PC-3 (cell line): ENCODE measurements around the gene RNF7. TPM values are rescaled to one million over a fixed set of nuclear protein-coding genes. Genes with fewer than 3 reads are reported as not detected.

Experiments
- ATAC-seq: fragments of 200-7000 bp; cut with Tn5 transposase; 2 replicates; pipeline ENCODE4 v1.9.1; 2020; ENCODE audit warnings: mild to moderate bottlenecking, moderate library complexity
- BruUV-seq: library from RNA; stranded (reverse); fragments of 400-500 nt; replicated peaks from 2 replicates; lab custom pipeline; 2021; lab: Mats Ljungman, UMichigan
- CTCF ChIA-PET: fragments of 300-600 bp; sonication (Branson Sonifier 250); formaldehyde crosslinking; loops from one replicate; lab custom pipeline; 2022; ENCODE audit warnings: antibody characterized with exemption; lab: Charles Lee
- POLR2A ChIA-PET: fragments of 300-600 bp; sonication (Branson Sonifier 250); formaldehyde crosslinking; loops from one replicate; lab custom pipeline; 2022; ENCODE audit warnings: antibody characterized with exemption; ENCODE audit not compliant: unreplicated experiment; lab: Charles Lee
- DNase-seq: peaks from one replicate; pipeline ENCODE4 v3.0.0-alpha.2; 2015
- H2AFZ ChIP-seq: fragments of 300-600 bp; sonication (generic); 2 replicates; pipeline ENCODE4 v1.6.0; 2016; ENCODE audit warnings: antibody characterized with exemption, low read length
- H3F3A ChIP-seq: fragments of 300-600 bp; sonication (generic); one replicate; pipeline ENCODE4 v1.6.0; 2017; ENCODE audit warnings: antibody characterized with exemption, low read length, control low read depth, mild to moderate bottlenecking; ENCODE audit not compliant: unreplicated experiment
- H3K27ac ChIP-seq: fragments of 300-600 bp; sonication (generic); 2 replicates; pipeline ENCODE4 v1.5.1; 2016; ENCODE audit warnings: mild to moderate bottlenecking, low read length
- H3K27me3 ChIP-seq: fragments of 300-600 bp; sonication (generic); 2 replicates; pipeline ENCODE4 v1.6.1; 2016; ENCODE audit warnings: low read length, mixed read lengths
- H3K36me3 ChIP-seq: fragments of 300-600 bp; sonication (generic); 2 replicates; pipeline ENCODE4 v1.6.1; 2016; ENCODE audit warnings: low read depth, mixed run types, low read length, mixed read lengths
- H3K4me1 ChIP-seq: fragments of 300-600 bp; sonication (generic); 2 replicates; pipeline ENCODE4 v1.5.1; 2016; ENCODE audit warnings: low read length; ENCODE audit not compliant: insufficient read depth
- H3K4me2 ChIP-seq: fragments of 300-600 bp; sonication (generic); 2 replicates; pipeline ENCODE4 v1.6.0; 2016; ENCODE audit warnings: low read length
- H3K4me3 ChIP-seq: fragments of 300-600 bp; sonication (generic); 2 replicates; pipeline ENCODE4 v1.5.1; 2016; ENCODE audit warnings: mild to moderate bottlenecking, low read length, mixed read lengths
- H3K79me2 ChIP-seq: fragments of 300-600 bp; sonication (generic); 2 replicates; pipeline ENCODE4 v1.6.1; 2017; ENCODE audit warnings: low read length, mixed read lengths
- H3K9ac ChIP-seq: fragments of 300-600 bp; sonication (generic); 2 replicates; pipeline ENCODE4 v1.6.0; 2016; ENCODE audit warnings: mild to moderate bottlenecking, low read length
- H3K9me2 ChIP-seq: fragments of 300-600 bp; sonication (generic); replicated peaks from 2 replicates; pipeline ENCODE4 v1.6.1; 2016; ENCODE audit warnings: mixed run types, low read length, mixed read lengths
- H3K9me3 ChIP-seq: fragments of 300-600 bp; sonication (generic); 2 replicates; pipeline ENCODE4 v1.6.1; 2016; ENCODE audit warnings: low read length, mixed read lengths
- H4K20me1 ChIP-seq: fragments of 300-600 bp; sonication (generic); 2 replicates; pipeline ENCODE4 v1.6.1; 2016; ENCODE audit warnings: low read length, mixed read lengths
- EZH2 ChIP-seq: fragments of 300-600 bp; sonication (generic); IDR thresholded peaks from one replicate; pipeline ENCODE4 v1.6.1; 2017; ENCODE audit warnings: antibody characterized with exemption, mild to moderate bottlenecking, low read length; ENCODE audit not compliant: unreplicated experiment
- EZH2phosphoT487 ChIP-seq: fragments of 300-600 bp; sonication (generic); IDR thresholded peaks from 2 replicates; pipeline ENCODE4 v1.6.1; 2018; ENCODE audit warnings: mild to moderate bottlenecking, antibody characterized with exemption, low read length, borderline replicate concordance
- intact Hi-C: fragments of 100-400 bp; cut with micrococcal nuclease; formaldehyde crosslinking; loops from 2 replicates; pipeline ENCODE4 v1.9.0; 2023
- total RNA-seq: library from RNA; depleted of rRNA; stranded (reverse); fragments of >200 nt; gene quantifications from 2 replicates; pipeline ENCODE4 v1.2.3, GENCODE V29; 2014
- TF ChIP-seq, protein P1 (sequence below): fragments of 300-600 bp; sonication (generic); conservative IDR thresholded peaks from 2 replicates; pipeline ENCODE4 v1.5.1; 2017; ENCODE audit warnings: antibody characterized with exemption, low read depth, mild to moderate bottlenecking, low read length

RNF7 gene
- total RNA-seq, 1 experiment from 2014 or later, result 42.9 TPM

DNA sequence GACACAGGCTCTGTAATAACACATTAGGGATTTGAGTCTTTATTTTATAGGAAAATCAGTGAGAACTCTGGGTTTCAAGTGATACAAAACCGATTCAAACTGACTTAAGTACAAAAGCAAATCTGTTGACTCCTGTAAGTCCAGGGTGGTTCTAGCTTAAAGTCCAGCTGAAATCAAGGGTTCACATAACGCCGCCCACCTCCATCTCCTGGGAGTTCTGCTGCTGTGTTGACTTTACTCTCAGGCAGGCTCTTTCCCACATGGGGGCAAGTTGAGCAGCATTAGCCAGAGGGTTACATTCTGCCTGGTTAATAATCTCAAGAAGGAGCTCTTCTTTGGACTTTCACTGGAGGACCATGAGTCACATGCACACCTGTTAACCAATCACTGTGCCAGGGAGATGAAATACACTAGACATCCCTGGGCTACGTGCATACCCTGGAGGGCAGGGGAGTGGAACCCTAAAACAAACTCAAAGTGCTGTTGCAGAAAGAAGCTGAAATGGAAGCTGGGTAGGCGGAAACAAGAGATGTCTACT, 9.7 kb upstream of the RNF7 start:
- Histone ChIP-seq H3K27ac (no peak overlapping the region), H3K27me3 (no peaks in the 10 kb centered on the region), H2AFZ (no peak overlapping the region), H3K4me1 (no peaks in the 10 kb centered on the region), H3K36me3 (no peaks in the 10 kb centered on the region), H3K9me2 (no peaks in the 10 kb centered on the region), H4K20me1 (no peaks in the 10 kb centered on the region), H3K4me3 (no peak overlapping the region), H3F3A (no peaks in the 10 kb centered on the region), H3K79me2 (no peaks in the 10 kb centered on the region), H3K4me2 (no peak overlapping the region), H3K9ac (no peak overlapping the region), H3K9me3 (no peaks in the 10 kb centered on the region)
- ATAC-seq (no peak), DNase-seq (no peak)
- CTCF ChIA-PET, result interaction anchor here (0.6 kb wide), 1 partner anchor 17 kb away, joined by 3 read pairs; no protein-coding TSS in a partner anchor
- POLR2A ChIA-PET, result no interaction called here
- intact Hi-C loops, result no loop called here
- TF ChIP-seq EZH2 (no peak), EZH2phosphoT487 (no peak)
- TF ChIP-seq, protein P1, sequence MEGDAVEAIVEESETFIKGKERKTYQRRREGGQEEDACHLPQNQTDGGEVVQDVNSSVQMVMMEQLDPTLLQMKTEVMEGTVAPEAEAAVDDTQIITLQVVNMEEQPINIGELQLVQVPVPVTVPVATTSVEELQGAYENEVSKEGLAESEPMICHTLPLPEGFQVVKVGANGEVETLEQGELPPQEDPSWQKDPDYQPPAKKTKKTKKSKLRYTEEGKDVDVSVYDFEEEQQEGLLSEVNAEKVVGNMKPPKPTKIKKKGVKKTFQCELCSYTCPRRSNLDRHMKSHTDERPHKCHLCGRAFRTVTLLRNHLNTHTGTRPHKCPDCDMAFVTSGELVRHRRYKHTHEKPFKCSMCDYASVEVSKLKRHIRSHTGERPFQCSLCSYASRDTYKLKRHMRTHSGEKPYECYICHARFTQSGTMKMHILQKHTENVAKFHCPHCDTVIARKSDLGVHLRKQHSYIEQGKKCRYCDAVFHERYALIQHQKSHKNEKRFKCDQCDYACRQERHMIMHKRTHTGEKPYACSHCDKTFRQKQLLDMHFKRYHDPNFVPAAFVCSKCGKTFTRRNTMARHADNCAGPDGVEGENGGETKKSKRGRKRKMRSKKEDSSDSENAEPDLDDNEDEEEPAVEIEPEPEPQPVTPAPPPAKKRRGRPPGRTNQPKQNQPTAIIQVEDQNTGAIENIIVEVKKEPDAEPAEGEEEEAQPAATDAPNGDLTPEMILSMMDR, result no peak
- BruUV-seq, result no TSS peak

DNA sequence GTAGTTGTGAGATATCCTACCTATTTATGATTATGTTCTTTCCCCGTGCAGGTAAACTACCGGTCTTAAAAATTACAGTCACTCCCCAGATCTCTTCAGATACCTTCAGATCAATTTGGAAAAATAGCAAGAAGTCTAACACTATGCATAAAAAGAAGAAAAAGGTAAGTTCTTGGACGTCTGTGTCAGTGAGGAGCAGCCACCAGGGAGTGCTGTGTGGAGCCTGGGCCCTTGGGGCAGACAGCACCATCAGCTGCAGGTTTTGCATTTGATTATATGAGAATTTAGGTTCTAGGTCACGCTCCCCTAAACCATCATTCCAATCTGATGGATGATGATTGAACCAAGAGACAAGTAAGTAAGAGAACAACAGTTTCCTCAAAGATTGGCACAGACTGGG, 8.9 kb upstream of the RNF7 start:
- Histone ChIP-seq H3K79me2 (no peaks in the 10 kb centered on the region), H3K4me3 (no peak overlapping the region), H3K27ac (no peak overlapping the region), H3K36me3 (no peaks in the 10 kb centered on the region), H4K20me1 (no peaks in the 10 kb centered on the region), H3K4me1 (no peaks in the 10 kb centered on the region), H3F3A (no peaks in the 10 kb centered on the region), H3K27me3 (no peaks in the 10 kb centered on the region), H3K9me2 (no peaks in the 10 kb centered on the region), H2AFZ (no peak overlapping the region), H3K9me3 (no peaks in the 10 kb centered on the region), H3K4me2 (no peak overlapping the region), H3K9ac (no peak overlapping the region)
- no peak for ATAC-seq
- intact Hi-C loops, result no loop called here
- no TSS peak for BruUV-seq
- no peak for TF ChIP-seq EZH2
- TF ChIP-seq, protein P1, result 0 out of 2 replicates have a peak, but pooled peaks have one; percentile 31
- TF ChIP-seq EZH2phosphoT487, result no peak
- ChIA-PET POLR2A (no interaction called here), CTCF (no interaction called here)
- DNase-seq, result no peak

GRCh38 chr3:141735176-141735575, 2.9 kb upstream of the RNF7 start:
- BruUV-seq, result no TSS peak
- H3K4me2 ChIP-seq, result no peak overlapping the region
- H3K27me3 ChIP-seq, result no peaks in the 10 kb centered on the region
- no peak for ATAC-seq
- no peak overlapping the region for H3K9ac ChIP-seq
- no peaks in the 10 kb centered on the region for H3F3A ChIP-seq
- no peaks in the 10 kb centered on the region for H4K20me1 ChIP-seq
- no peak overlapping the region for H2AFZ ChIP-seq
- no peak for DNase-seq
- no peak overlapping the region for H3K27ac ChIP-seq
- ChIA-PET POLR2A (no interaction called here), CTCF (no interaction called here)
- H3K4me3 ChIP-seq, result no peak overlapping the region
- intact Hi-C loops, result no loop called here
- no peaks in the 10 kb centered on the region for H3K9me2 ChIP-seq
- H3K36me3 ChIP-seq, result no peaks in the 10 kb centered on the region
- H3K9me3 ChIP-seq, result no peaks in the 10 kb centered on the region
- TF ChIP-seq, protein P1, result no peak
- no peak for TF ChIP-seq EZH2
- TF ChIP-seq EZH2phosphoT487, result no peak
- peaks cover 7% of the 10 kb centered on the region for H3K4me1 ChIP-seq
- H3K79me2 ChIP-seq, result peaks cover 20% of the 10 kb centered on the region
